Testis (tissue), 2 donors: ENCODE results near the gene OTUB1.

Source experiments
- CTCF ChIP-seq, 3 experiments: fragments of 450-650 bp in 2 of 3; fragments of 200-600 bp in 1 of 3; sonication (generic) in 1 of 3; IDR thresholded peaks; one replicate each; pipeline ENCODE4 v1.5.1; 2016 to 2019; ENCODE audit warnings: antibody characterized with exemption in 3 of 3, mild to moderate bottlenecking in 2 of 3, moderate library complexity in 1 of 3
- POLR2A ChIP-seq: fragments of 450-650 bp; IDR thresholded peaks from one replicate; pipeline ENCODE4 v1.6.1; 2017; ENCODE audit warnings: antibody characterized with exemption, mild to moderate bottlenecking, moderate library complexity

- TF ChIP-seq POLR2A (no peak), CTCF (IDR thresholded peaks at IDR 0.05) (no peak)
These were observed 22.8 kb downstream of the OTUB1 start for GRCh38 chr11:64008914-64009633.
